Activated T-helper 9 cell treated with anti-CD3 and anti-CD28 coated beads, Interleukin-2, amount 50 U/mL, for 16 hours (primary cell): Measurements from ENCODE around the gene RCC1.
"Not testable (repeated sequence)": the region's sequence is repeated elsewhere in the genome, so short reads cannot be mapped to it uniquely, and the experiment has no call there.

Source experiments
- DNase-seq: peaks from one replicate; pipeline ENCODE4 v3.0.0-alpha.2; 2020; ENCODE audit warnings: low read depth

Gene RCC1

GRCh38 chr1:28505406-28506187 lies at the start of gene RCC1:
RCC1 (plus strand) TSS chr1:28506043; CDS start chr1:28529867, 23,824 bp downstream.
- peak; percentile 90 for DNase-seq

GRCh38 chr1:28456078-28456477 lies 49.8 kb upstream of the RCC1 start:
- no peak for DNase-seq

- DNase-seq, result no peak
Observed at GRCh38 chr1:28457678-28458077, 48.2 kb upstream of the RCC1 start.

GRCh38 chr1:28458237-28459228 lies 47.3 kb upstream of the RCC1 start:
- no peak for DNase-seq

- DNase-seq, result no peak
Observed at GRCh38 chr1:28466226-28466778, 39.5 kb upstream of the RCC1 start.

- DNase-seq, result no peak
Observed at GRCh38 chr1:28470146-28470545, 35.7 kb upstream of the RCC1 start.

GRCh38 chr1:28479497-28479896 lies 26.3 kb upstream of the RCC1 start:
- DNase-seq, result not testable (repeated sequence)

- no peak for DNase-seq
Observed at GRCh38 chr1:28480308-28480707, 25.5 kb upstream of the RCC1 start.

- DNase-seq, result no peak
Observed at GRCh38 chr1:28482138-28482537, 23.7 kb upstream of the RCC1 start.

- no peak for DNase-seq
Observed at GRCh38 chr1:28482702-28483101, 23.1 kb upstream of the RCC1 start.

- DNase-seq, result no peak
Observed at GRCh38 chr1:28494737-28495136, 11.1 kb upstream of the RCC1 start.

- DNase-seq, result no peak
Observed at GRCh38 chr1:28499553-28499952, 6.3 kb upstream of the RCC1 start.

GRCh38 chr1:28501925-28502324 lies 3.9 kb upstream of the RCC1 start:
- DNase-seq, result no peak

- no peak for DNase-seq
Observed at GRCh38 chr1:28503117-28503516, 2.7 kb upstream of the RCC1 start.

GRCh38 chr1:28506907-28507246 lies 1.0 kb downstream of the RCC1 start:
- DNase-seq, result no peak

GRCh38 chr1:28507247-28507645 lies 1.4 kb downstream of the RCC1 start:
- DNase-seq, result no peak

GRCh38 chr1:28507646-28508434 lies 2.0 kb downstream of the RCC1 start:
- DNase-seq, result no peak

GRCh38 chr1:28508435-28508754 lies 2.6 kb downstream of the RCC1 start:
- no peak for DNase-seq

GRCh38 chr1:28509705-28510272 lies 3.9 kb downstream of the RCC1 start:
- DNase-seq, result no peak

GRCh38 chr1:28510273-28510969 lies 4.6 kb downstream of the RCC1 start:
- DNase-seq, result no peak

- no peak for DNase-seq
Observed at GRCh38 chr1:28510970-28511440, 5.2 kb downstream of the RCC1 start.
